Kidney capillary endothelial cell (primary cell): ENCODE results near the gene ZNF74.
A peak's percentile ranks its signal among the peaks of the same experiment; 100 is the strongest.

ENCODE experiments used
- DNase-seq: peaks from one replicate; pipeline ENCODE4 v3.0.0-alpha.2; 2018; ENCODE audit warnings: low spot score

Gene ZNF74

DNA sequence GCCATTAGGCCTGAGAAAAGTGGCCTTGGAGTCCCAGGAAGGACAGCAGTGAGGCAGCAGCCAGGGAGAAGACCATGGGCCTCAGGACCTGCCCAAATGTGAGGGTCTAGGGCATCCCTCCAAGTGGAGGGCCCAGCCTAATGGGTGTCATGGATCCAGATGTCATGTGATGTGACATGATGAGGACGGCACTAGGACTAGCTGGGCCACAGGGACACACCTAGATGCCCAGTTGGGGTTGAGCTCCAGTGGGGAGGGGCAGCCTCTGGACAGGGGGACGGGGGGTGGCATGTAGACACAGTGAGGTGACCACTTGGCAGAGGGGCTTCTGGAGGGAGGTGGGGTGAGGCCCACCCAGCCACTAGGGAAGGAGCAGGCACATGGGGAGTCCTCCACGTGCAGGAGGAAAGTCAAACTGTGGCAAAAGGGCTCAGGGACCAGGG, 38.3 kb downstream of the ZNF74 start:
- no peak for DNase-seq

DNA sequence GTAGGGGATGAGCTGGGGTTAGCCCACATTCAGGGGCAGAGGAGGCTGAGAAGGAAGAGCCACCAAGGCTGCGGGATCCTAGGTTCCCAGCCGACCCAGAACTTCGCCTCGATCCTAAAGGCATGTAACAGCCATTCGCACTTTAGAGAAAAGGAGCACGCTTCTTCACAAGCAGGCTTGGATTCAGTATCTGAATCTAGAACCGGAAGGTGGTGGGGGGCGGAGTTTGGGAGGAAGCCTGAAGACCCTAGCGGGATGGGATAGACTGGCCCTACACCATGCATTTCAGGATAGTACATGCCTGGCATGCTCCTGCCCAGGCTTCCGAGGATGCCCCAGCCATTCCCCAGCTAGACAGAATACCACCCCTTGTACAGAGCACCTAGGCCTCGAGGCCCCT, 39.2 kb downstream of the ZNF74 start:
- DNase-seq: no peak

DNA sequence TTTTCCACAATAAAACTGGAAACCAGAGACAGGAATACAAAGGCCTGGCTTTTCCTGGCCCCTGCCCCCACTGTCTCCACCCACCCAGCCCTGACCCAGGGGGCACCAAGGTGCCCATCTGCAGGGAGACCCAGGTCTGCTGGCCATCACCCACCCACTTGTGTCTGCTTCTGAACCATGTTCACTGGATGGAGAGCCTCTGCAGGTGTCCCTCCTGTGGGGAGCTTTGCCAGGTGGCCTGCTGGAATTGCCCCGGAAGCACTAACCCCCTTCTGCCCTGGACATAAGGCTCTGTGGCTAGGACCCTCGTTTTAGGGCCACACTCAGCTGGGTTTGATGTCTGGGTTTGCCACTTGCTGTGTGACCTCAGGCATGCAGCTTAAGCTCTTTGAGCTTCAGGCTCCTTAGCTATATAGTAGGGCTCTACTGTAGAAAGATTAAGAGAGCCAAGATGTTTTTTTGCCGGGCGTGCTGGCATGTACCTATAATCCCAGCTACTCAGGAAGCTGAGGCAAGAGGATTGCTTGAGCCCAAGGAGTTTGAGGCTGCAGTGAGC, 39.8 kb downstream of the ZNF74 start:
- DNase-seq: no peak

DNA sequence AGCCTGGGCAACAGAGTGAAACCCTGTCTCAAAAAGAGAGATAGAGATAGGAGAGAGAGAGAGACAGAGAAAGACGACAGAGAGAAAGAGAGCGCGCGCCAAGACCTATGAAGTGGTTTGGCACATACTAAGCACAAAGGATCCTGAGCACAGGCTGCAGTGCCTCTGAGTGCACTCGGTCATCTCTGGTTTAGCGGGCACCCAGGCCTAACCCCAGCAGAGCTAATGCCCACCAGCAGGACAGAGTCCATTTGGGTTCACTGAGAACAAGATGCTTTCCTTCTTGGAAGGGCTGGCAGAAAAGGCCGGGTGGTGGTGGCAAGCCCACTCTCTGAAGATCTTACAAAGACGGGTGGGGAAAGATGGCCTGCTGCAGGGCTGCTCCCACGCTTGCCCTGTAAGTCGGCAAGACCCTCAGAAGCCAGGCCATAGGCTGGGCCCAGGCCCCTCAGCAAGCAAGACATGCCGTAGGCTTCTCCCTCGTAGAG, 40.4 kb downstream of the ZNF74 start:
- DNase-seq: no peak

DNA sequence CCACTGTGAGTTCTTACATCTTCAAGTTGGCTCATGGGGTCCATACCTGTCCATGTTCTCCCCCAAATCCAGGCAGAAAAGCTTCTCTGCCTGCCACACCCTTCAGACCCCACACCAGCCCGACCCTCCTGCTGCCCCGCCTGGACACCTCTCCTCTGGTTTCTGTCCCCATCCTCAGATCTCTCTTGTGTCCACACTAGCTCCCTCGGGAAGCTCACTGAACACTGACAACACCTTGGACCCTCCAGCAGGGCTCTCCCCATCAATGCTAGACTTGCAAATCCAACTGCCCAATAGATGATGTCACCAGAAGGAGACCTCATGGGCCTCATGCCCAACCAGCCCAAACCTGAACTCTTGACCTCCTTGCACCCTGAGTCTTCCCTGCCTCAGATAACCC, 40.8 kb downstream of the ZNF74 start:
- no peak for DNase-seq

DNA sequence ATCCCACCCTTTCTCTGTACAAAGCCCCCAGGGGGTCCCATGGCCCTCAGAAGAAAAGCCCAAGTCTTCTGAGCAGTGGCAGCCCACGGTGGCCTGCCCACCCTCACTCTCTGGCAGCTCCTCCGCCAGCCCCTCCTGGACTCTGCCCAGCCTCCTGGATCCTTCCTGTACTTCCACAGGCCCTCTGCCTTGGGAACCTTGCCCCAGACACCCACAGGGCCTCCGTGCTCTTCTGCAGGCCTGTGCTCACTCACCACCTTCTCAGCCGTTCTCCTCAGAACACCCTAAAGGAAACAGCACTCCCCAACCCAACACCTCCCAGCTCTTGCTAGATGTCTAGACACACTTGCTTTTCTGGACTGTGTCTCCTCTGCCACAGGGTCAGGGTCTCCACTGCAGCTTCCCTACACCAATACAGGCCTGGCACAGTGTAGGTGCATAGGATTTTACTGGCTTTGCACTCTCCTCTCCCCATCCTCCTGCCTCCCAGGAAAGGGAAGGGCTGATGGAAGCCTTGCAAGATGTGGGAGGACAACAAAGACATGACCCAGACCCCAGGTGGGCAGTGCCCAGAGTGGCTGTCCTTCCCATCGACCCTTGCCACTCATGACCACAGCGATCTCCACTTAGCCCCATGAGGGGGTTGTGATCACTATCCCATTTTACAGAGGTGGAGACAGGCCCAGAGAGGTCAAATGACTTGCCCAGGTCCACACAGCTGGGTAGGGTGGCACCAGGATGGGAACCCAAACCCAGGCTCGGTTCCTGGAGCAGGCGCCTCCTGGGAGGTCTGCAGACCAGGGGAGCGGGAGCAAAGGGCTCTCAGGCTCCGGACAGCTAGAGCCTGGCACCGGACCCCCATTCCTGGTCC, 41.7 kb downstream of the ZNF74 start:
- no peak for DNase-seq

DNA sequence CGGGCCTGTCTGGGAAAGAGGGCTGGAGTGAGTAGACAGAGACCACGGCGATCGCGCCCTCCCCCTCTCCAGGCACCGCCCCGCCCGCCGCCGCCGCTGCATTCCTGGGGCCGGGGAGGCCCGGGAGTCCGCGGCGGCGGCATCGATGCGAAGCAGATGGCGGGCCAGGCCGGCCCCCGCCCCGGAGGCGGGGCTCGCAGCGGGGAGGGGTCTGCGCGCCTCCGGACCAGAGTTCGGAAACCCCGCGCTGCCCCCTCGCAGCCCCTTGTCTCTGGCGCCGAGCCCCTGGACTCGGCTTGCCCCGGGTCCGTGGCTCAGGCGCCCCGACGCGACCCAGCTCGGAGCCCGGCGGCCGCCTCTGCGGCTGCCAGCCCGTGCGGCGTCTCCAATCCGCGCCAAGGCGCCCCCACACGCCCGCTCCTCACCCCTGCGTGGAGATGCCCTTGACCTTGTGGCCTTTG, 42.4 kb downstream of the ZNF74 start:
- DNase-seq: no peak

DNA sequence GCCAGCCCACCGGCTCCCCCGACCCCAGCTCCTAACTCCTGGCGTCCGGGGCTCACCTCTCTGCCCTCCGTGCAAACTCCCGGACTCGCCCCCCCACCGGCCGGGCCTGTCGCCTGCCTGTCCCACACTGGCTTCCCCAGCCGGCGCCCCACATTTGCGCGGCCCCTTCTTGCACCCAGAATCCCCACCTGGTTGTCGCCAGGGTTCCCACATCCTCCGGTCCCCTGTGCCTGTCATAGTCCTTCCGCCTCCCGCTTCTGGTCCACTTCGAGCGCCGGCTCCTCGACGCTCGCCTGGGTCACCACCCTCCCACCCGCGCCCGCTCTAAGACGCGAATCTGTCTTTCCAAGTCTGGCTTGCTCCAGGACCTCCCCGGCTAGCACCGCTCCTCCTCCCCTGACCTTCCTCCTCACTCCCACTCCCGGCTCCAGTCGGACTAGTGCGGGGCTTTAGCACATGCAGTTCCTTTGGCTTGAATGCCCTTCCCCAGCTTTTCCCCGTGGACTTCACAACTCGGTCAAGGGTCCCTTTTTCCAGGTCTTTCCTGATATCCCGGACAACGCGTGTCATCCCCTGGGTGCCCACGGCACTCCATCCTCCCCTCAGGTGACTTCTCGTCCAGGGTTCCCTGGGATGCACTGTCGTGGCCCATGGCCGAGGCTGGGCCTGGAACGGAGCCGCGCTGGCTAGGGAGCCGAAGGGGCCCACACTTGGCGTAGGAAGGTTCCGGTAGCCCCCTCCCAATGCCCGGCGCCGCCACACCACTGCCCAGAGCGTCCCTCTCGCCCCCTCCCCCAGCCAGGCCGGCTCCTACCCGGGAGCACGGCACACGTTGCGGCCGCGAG, 43.0 kb downstream of the ZNF74 start:
- DNase-seq: no peak

DNA sequence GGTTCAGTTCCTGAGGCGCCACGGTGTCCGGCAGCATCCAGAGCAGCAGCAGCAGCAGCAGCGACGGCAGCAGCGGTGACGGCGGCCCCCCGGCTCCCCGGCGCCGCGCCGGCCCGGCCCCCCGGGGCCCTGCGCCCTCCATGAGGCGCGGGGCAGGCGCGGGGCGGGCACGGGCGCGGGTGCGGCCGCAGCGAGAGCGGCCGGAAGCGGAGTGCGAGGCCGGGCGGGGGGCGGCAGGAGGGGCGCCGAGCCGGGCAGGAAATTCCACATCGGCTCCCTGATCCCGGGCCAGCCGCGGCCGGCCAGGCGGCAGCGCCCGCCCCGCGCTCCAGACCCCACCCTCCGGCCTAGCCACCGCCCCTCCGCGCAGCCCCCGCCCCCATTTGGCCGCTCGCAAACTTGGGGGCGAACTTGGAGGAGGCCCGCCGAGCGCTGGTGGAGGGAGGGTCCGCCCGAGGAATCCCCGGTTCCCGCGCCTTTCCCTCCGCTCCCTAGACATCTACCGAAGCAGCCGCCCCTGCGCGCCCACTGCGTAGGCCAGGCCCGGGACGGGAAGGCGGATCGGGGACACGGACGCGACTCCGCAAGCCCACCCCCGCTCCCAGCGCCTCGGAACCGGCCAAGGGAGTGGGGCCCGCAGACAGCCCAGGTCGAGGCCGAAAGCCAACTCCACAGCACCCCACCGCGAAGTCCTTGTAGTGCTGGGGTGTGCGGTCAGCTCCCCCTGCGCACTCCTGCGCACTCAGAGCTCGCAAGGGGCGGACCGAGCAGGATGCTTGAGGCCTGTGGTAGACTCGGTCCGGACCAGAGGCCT, 43.9 kb downstream of the ZNF74 start, which contains the start of gene SCARF2:
SCARF2 (minus strand) TSS at position 213 of the 814 bp plus-strand sequence; CDS start at position 142, 71 bp downstream.
- peak; percentile 33 for DNase-seq

DNA sequence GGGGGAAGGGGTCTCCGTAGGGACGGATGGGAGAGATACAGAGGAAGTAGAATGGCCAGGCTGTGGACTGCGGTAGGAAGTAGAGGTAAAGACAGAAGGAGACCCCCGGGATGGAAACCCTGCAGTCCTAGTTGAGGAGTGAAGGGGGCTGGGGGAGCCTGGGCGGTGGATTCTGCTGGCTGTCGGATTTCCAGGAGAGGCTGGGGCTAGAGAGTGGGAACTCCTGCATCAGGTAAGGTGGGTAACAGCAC, 44.4 kb downstream of the ZNF74 start:
- DNase-seq: no peak

DNA sequence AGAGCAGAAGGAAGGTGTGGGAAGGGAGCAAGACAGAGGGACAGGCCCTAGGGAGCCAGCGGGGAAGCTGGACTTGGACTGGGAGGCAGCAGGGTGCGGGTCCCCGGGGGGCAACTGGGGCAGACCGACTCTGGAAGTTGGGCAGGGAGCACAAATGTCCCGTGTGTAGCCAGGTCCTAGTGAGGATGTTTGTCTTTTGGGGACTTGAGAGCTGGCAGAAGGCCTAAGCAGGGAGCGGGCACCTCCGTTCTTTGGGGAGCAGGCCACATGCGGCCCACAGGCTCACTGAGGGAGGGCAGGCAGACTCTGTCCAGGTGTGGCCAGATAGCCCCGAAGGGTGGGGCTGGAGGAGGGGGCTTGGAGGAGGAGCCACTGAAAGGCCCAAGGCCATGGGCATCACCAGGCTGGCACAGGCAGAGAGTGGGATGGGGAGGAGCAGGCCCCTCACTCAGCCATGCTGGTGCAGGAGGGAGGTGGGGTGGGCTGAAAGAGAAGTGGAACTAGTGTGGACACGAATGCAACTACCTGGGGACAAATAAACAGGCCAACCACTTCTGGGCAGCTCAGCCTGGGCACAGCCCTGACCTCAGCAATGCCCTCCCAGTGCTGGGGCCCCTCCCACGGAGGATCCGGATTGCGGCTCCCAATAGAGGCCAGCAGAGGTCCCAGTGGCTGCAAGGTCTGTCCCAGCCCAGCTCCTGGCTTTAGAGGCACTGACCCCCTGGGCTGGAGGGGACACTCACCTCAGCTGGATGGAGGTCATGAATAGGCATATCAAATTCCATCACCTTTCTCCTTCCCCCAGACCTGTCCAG, 44.9 kb downstream of the ZNF74 start:
- DNase-seq: no peak

DNA sequence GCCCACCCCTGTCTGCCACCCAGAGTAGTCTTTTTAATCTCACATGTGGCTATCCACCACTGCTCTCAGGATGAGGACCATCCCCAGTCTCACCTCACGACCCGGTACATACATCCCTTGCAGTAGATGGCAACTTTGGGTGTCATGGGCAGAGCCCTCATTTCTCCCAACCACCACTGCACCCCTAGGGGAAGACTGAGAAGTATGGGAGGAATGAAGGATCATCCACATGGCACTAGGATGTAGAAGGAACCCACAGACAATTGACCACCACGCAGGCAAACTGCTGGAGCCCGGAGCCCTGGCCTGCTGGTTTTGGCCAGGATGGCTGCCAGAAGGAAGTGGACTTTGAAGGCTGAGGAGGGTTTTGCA, 45.6 kb downstream of the ZNF74 start:
- DNase-seq: no peak

DNA sequence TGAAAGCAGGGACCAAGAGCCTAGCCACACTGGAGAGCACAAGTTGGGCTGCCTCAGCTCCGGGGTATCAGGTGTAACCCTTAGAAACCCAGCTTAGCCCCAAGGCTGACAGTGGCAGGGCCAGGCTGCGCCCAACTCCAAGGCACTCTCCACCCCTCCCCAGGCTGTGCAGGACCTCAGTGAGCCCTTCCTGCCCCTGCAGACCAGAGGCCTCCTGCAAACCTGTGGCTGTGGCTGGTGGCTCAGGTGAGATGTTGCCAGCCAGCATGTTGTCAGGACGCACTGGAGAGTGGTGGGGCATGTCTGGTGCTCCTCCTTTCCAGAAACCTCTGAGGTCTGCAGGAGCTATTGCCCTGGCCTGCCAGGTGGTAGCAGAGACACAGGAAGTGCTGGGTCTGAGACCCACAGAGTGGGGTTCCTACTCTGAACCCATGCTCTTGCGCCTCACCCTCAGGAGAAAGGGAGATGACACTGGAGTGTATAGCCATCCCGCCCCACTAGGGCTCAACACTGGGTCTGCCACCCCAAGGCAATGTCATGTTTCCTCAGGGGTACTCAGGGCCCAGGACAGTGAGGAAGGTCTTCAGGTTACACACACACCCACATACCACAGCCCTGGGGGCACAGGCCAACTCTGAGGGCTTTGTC, 46.1 kb downstream of the ZNF74 start:
- no peak for DNase-seq

DNA sequence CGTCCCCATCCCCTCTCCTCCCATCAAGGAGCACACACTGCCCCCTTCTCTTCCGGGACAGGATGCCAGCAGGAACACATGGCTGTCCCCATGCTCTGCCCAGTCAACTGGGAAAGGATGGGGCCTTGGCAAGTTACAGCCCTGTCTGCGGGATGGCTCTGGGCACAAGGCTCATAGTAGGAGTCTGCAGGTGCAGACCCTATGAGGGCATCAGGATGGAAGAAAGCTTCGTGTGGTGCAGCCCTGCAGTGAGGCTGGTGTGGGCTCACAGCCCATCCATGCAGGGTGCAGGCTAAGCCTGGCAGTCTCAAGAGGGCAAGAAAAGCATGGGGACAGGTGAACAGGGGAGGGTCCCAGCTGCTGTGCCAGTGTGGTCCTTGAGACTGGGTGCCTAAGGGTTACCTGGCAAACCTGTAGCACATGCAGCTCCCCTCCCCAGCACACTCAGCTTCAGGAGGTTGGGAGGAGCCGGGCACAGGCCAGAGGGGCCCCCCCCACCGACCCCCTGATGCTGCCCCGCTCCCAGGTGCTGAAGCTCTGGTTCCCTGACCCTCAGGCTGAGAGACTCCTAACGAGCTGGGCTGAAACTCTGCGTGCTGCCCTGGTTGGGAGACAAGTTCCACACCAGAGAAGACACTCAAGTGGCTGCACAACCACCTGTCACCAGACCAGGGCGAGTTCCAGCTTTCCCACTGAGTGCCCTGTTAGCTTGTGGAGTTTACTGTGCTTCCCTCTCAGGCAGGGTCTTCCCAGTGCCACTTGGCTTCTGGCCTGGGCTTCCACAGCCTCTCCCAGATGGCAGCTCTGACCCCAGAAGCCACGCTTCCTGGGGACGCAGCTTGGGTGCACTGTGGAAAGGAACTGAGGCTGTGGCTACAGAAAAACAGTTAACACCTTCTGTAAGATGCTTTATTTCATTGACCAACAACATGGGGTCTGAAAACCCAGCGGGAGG, 47.0 kb downstream of the ZNF74 start:
- no peak for DNase-seq

DNA sequence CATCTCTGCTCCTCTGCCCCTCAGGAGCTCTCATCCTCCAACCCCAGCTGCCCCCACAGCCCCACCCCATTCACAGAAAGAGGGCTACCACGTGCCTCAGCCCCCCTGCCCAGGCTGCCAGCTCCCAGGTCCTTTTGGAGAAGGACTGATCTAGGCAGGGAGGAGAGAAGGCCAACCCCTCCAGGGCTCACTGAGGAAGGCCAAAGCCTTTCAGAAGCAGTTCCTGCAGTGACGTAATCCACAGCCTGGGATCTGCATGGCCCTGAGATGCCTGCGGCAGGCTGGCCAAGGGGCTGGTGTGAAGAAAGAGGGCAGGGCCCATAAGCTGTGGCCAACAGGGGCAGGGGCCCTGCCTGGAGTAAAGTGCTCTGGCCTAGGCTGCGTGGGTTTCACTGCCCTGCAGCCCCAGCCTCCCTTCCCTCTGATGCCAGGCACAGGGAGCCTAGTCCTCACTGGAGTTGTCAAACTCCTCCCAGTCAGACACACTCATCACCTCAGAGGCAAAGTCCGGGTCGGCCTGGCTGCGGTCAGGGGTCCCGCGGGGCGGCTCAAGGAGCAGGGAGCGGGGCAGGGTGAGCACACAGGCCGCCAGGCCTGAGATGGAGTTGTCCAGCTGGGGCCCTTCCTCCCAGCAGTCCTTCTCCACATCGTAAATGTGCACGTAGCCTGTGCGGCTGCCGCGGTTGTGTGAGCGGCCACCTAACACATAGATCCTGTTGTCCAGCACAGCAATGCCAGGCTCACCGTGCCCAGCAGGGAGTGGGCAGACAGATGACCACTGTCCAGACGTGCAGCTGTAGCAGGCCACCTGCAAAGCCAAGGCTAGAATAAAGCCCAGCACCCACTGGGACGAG, 47.9 kb downstream of the ZNF74 start:
- no peak for DNase-seq

DNA sequence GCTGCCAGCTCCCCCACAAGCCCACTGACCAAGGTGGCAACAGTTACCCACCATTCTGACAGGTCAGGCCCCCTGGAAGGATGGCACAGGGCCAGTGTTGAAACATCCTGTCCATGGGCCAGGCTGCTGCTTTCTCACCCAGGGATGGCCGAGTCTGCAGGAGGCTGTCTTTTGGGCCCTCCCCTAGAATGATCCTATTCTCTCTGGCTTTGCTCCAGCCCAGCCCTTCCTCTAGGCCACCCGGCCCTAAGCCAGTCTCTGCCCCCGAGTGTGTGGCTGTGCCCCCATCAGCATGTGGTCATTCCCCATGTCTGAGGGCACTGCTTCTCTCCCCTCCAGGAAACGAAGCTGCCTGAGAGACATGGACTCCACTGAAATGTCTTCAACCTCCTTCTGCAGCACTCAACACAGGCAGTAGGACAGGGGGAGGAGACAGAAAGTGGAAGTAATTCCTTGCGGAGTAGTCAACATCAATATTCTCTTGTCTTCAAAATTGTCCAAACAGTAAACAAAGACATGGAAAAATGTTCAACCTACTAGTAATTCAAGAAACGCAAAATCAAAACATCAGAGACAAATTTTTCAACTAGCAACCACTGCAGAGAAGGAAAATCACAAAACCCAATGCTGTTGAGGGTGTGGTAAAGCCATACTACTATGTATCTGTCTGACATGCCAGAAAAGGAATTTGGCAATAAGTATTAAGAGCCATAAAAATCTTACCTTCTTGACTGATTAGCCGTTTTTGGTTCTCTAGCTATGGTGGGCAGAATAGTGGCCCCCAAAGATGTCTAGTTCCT, 48.7 kb downstream of the ZNF74 start:
- DNase-seq: no peak

DNA sequence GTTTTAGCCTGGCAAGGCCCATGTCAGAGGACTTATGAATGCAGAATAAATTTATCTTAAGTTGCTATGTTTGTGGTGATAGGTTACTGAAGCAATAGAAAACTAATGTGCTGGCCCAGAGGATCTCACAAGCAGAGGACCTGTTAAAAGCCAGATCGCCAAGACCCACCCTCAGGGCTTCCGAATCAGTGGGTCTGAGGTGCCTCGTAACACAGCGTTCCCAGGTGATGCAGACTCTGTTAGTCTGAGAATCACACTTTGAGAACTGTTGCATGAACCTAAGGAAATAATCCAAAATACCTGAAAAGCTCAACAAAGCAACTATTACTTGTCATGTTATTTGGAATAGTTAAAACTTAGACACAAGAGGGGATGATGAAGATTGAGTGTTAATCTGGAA, 50.4 kb downstream of the ZNF74 start:
- no peak for DNase-seq
